D721Med (cell line): ENCODE results near the gene MYO5C.

Source experiments
- DNase-seq: peaks from one replicate; pipeline ENCODE4 v3.0.0; 2011; ENCODE audit warnings: low spot score; ENCODE audit not compliant: insufficient read length
- FAIRE-seq: peaks from 2 replicates; lab custom pipeline; 2011; peaks lifted over from hg19 to GRCh38; lab: Jason Lieb, UNC
- TF ChIP-seq, protein P1 (sequence below): IDR thresholded peaks from 2 replicates; pipeline ENCODE4 v1.5.1; 2012; ENCODE audit warnings: mild to moderate bottlenecking, control low read depth; ENCODE audit not compliant: insufficient read depth; ENCODE audit errors: missing control alignments

MYO5C gene

DNA sequence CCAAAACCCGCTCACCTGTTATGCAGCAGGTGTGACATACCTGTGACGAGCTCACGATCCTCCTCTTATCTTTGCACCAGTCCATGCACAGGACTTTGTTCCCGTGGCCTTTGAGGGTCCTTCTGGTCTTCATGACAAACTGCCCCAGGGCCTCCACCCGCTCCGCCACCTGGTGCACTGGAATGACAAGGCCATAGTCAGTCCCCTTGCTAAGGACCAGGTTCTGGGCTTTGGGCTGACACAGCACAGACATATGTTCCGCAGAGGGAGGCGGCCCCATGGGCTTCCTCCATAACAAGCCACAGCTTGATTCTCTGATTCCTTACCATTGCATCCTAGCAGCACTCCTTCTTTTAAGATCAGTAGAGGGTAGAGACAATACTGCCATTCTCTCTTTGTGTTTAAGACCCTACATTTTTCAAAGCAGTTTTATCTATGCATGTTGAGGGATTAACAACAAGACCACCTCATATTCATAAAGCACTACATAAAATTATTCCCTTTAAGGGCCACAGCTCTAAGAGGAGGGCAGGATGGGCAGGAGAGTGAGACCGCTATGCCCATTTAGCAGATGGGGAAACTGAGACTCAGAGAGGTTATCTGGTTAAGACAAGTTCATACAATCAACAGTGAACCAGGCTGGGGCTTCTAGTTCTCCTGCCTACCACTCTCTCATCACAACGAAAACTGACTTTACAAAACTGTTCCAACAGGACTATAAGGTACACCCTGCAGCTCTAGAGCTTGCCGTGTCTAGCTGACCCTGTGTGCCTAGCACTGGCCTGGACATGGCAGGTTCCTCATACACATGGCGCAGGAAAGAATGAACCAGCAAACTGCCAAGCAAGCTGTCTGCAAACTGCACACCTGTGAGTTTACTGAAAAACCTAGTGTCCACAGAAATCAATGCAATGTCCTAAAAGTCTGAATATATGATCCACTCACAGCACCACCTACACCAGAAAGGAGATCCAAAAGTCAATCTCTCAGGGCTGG lies 141.4 kb downstream of the MYO5C start:
- TF ChIP-seq, protein P1, sequence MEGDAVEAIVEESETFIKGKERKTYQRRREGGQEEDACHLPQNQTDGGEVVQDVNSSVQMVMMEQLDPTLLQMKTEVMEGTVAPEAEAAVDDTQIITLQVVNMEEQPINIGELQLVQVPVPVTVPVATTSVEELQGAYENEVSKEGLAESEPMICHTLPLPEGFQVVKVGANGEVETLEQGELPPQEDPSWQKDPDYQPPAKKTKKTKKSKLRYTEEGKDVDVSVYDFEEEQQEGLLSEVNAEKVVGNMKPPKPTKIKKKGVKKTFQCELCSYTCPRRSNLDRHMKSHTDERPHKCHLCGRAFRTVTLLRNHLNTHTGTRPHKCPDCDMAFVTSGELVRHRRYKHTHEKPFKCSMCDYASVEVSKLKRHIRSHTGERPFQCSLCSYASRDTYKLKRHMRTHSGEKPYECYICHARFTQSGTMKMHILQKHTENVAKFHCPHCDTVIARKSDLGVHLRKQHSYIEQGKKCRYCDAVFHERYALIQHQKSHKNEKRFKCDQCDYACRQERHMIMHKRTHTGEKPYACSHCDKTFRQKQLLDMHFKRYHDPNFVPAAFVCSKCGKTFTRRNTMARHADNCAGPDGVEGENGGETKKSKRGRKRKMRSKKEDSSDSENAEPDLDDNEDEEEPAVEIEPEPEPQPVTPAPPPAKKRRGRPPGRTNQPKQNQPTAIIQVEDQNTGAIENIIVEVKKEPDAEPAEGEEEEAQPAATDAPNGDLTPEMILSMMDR = no peak
- DNase-seq (no peak), FAIRE-seq (no peak)

DNA sequence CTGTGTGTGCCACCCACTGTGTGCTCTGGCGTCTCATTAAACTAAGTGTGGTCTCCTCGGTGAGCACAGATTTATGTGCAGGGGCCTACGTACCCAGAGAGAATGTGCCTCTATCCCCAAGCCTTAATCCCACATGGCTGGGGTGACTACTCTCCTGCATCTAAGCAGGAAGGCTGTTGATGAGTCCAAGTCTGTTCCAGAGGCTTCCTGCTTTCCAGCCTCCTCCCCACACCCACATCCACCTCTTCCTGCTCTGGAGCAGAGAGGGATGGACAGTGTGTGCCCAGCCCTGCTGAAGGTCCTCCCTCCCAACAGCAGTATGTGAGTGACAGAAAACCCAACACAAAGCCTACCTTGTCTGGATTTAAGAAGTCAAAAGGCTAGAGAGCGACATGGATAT lies 144.3 kb downstream of the MYO5C start:
- TF ChIP-seq, protein P1 = no peak
- no peak for FAIRE-seq
- DNase-seq = no peak

DNA sequence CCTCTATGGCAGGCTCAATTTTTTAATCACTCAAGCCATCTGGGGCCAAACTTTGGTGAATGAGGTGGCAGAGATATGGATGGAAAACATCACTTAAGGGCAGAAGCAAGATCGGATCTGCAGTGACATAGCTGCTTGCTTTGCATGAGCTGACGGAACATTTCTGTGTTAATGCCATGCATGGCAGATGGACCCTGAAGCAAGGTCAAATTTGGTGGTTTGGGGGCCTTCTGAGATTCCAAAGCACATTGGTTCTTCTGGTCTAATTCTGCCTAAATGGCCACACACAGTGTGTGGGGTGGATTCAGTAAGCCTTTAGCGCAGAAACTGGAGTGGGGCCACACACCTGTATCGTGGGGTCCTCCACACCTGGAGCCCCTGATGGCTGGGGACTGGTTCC lies 144.7 kb downstream of the MYO5C start:
- TF ChIP-seq, protein P1 = no peak
- no peak for FAIRE-seq
- DNase-seq = no peak

DNA sequence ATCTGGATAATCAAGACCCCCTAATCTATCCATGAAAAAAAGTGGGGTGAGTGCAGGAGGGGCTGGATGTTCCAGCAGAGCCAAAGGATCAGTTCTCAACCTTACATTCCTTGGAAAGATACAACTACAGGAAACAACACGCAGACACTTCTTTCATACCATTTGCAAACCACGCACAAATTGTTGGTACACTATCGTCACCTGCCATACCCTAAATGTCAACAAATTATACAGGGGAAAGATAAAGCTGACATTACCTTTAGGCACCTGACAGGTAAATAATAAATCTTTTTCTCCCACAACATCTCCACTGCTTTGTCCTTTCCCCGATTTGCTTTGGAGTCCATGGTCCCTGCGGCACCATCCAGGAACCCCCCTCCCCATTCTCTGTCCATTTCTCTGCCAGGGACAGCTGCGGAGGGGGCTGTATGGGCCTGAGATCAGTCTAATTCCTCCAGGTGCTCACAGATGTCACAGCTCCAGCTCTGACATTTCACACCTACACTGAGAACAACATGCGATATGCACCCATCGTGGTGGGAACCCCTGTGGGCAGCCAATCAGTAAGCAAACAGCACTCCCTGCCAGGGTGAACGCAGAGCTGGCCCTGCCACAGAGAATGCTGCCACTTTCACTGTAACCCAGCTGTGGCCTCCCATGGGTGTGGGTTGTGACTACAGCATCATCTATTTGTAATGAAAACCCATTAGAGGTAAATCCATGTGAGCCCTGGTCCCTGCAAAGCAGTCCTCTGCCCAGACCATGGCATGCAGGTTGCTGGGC lies 145.4 kb downstream of the MYO5C start:
- DNase-seq (no peak), FAIRE-seq (no peak)
- TF ChIP-seq, protein P1 = no peak

DNA sequence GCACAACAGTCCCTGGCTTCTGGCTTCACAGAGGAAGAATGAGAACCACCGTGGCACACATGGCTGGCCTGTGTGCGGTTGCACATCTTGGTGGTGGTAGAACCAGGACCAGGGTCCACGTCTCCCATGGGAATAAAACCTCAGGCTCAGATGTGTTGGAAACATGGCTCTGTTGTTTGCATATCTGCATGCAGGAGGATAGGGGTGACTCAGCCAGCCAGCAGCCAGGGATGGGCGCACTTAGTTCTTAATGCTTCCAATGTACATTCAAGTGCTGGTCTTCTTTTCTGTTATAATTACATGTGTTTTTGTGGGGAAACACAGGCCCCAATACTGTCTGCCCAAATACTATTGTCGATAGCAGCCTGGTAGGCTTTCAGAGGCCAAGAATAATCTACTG lies 147.2 kb downstream of the MYO5C start:
- DNase-seq (no peak), FAIRE-seq (no peak)
- TF ChIP-seq, protein P1 = no peak

DNA sequence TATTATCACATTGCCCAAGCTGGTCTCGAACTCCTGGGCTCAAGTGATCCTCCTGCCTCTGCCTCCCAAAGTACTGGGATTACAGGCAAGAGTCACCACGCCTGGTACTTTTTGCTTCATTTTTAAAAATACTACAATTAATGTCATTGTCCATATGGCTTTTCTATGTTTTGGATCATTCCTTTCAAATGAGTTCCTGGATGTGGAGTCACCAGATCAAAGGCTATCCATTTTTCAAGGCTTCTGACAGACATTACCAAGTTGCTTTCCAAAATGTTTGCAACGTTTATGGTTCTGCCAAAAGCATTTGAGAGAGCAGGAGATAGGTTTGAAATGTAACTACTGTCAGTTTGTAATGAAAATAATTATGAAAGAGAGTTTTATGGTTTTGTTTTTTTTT lies 148.8 kb downstream of the MYO5C start:
- FAIRE-seq = no peak
- TF ChIP-seq, protein P1 = no peak
- no peak for DNase-seq
